WI38 (cell line): ENCODE measurements around the gene NPVF.

Source experiments
- H3K4me3 ChIP-seq: 2 replicates; pipeline ENCODE4 v1.5.1; 2011; ENCODE audit warnings: low read depth, mild to moderate bottlenecking, control low read depth, low read length
- CTCF ChIP-seq: IDR thresholded peaks from 2 replicates; pipeline ENCODE4 v1.5.1; 2012; ENCODE audit warnings: low read depth, mild to moderate bottlenecking, control low read depth, low read length

The NPVF gene

DNA sequence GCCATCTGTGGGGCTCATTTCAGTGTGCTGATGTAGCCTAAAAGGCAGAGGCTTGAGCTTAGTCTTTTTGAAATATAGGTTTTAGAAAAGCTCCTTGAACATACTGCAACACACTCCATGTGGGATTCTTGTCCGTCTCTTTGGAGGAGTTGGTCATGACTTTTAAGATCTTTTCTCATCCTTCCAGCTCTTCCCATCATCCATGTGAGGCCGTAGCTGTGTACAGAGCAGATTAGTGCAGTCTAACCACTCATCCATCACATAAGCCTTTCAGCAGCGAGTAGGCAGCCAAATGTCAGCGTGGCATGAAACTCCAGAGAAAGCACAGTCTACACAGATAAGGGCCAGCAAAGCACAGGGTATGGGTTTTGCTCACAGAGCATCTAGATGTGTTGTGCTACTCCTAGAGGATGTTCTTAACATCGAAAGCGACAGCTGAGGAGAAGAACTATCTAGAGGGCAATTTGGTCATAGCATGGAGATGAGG is 28.1 kb upstream of the NPVF start:
- TF ChIP-seq CTCF = no peak
- no peak overlapping the region for H3K4me3 ChIP-seq

GRCh38 chr7:25255611-25256332 is 27.5 kb upstream of the NPVF start:
- no peak for TF ChIP-seq CTCF
- no peak overlapping the region for H3K4me3 ChIP-seq

GRCh38 chr7:25254604-25255003 is 26.3 kb upstream of the NPVF start:
- no peak for TF ChIP-seq CTCF
- no peak overlapping the region for H3K4me3 ChIP-seq

DNA sequence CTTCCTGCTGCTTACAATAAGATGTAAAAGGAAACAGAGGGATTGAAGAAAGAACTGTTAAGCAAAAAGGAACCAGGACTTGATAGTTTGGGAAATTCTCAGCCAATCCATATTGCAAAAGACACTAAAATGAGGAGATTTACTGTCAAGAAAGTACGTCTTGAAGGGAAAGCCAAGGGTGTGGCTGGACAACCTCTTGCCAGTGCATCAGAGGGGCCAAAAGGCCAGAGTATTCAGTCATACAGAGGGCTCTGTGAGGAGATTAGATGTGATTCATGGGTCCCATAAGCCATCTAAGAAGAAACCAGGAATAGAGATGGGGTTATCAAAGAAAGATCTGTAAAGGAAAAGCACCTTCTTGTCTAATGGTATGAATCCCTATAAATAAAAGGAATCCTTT is 25.4 kb upstream of the NPVF start:
- TF ChIP-seq CTCF = no peak
- no peak overlapping the region for H3K4me3 ChIP-seq

GRCh38 chr7:25250386-25250785 is 22.1 kb upstream of the NPVF start:
- no peak for TF ChIP-seq CTCF
- H3K4me3 ChIP-seq = no peak overlapping the region

DNA sequence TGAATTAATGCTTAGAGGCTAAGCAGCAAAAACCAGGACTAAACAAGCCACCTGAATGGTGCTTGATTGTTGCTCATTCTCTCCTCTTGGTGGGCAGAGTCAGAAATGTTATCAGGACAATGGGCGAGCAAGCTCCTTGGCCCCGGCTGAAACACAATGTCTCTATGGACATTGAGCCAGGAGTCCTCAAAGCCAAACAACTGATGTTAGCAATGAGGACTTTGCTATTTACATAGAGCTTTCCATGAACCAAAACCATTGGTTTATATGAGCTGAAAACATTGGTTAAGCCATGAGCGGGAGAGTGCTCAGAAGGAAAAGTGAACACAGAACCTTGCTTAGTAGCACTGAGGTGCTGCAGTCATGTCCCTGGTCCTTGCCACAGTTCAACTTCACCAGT is 21.5 kb upstream of the NPVF start:
- TF ChIP-seq CTCF = no peak

GRCh38 chr7:25246306-25246705 is 18.0 kb upstream of the NPVF start:
- H3K4me3 ChIP-seq = no peak overlapping the region
- no peak for TF ChIP-seq CTCF

More for the DNA sequence above, 21.5 kb upstream of the NPVF start:
- H3K4me3 ChIP-seq = no peak overlapping the region
